ENCODE results near the gene ARHGAP10.

The ARHGAP10 gene

DNA sequence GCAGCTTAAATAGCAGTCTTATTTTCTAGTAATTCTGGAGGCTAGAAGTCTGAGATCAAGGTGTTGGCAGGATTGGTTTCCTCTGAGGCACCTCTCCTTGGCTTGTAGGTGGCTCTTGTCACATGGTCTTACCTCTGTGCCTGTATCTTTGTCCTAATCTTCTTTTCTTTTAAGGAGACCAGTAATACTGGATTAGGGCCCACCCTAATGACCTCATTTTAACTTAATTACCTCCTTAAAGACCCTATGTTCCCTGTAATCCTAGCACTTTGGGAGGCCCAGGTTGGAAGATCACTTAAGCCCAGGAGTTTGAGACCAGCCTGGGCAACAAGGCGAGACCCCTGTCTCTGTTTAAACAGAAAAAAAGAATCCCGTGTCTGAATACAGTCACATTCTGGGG lies 38.9 kb downstream of the ARHGAP10 start:
- DNase-seq = no peak

- no peak for DNase-seq
Measured at GRCh38 chr4:147772056-147772455, 40.2 kb downstream of the ARHGAP10 start.

DNA sequence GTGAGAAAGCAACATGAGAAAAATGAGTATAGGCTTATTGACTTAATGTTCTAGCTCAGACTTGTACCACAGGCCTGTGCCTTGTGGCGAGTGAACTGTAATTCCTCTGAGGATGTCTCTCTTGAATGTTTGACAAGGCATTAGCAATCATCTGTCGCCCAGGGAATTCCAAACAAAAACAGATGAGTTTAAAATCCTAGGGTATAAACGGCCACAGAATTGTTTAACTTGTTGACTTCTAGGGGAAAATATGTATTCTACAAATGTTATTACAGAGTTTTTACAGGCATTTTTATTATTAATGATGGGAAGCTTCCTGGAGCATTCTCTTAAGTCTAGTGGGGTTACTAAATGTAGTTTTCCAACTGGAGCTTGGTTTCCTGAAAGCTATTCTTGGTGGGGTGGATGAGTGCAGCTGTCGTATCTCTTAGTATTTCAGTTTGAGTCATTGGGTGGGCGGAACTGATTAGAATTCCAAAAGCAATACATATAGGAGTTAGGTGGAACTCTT lies 40.6 kb downstream of the ARHGAP10 start:
- DNase-seq = no peak

GRCh38 chr4:147773261-147774184 lies 41.6 kb downstream of the ARHGAP10 start:
- no peak for DNase-seq

DNA sequence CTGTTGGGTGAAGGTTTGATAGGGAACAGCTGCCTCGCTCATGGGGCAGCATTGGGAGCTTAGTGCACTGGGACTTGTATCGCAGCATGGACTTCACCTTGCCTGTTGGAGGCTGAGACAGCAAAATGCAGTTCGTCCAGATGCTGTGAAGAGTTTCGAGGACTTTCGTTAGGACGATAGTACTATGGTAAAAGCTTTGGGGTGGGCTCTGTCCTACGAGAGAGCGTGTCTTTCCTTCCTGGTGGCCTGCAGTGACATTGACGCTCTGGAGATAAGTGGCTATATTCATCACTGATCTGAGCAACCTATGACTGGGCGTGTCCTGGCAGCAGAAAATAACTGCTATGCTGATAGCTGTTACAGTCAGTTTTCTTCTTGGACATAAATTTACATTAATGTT lies 44.8 kb downstream of the ARHGAP10 start:
- no peak for DNase-seq

DNA sequence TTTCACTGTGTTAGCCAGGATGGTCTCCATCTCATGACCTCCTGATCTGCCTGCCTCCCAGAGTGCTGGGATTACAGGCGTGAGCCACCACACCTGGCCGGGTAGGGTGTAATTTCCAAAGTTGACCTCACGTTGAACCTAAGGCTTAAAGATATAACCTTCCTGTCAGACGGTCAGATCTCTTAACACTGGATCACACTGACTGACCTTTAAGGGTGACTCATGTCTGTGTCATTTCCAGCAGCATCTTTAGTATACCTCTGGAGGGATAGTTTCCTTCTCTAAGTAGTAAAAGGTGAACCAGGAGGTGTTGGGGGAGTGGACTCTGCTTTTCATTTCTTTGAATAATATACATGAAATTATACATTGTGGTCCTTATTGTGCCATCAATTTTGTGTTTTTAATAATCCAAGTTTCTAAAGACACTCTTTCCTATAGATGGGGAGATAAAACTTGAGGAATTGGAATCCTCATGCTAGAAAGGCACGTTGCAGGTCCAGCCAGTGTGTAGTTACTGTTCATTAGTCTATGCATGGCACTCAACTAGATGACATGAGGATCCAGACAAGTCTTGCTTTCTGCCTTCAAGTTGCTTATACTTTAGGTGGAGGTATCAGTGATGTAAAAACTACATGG lies 45.7 kb downstream of the ARHGAP10 start:
- no peak for DNase-seq

DNA sequence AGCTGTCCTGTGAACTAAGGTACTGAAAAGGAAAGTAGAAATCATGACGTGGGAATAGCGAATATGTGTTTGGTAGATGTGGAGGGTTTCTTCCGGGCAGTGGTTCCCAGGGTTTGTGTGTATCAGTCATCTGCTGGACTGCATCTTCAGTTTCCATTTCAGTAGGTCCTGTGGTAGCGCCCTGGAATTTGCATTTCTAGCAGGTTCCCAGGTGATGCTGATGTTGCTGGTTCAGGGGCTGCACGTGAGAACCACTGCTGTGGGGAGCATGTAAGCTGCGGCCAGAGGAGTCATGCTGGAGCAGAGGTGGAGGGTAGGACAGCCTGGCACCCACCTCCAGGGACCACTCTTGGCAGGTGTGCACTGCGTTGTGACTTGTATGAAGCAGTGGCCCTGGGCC lies 47.1 kb downstream of the ARHGAP10 start:
- DNase-seq = no peak

DNA sequence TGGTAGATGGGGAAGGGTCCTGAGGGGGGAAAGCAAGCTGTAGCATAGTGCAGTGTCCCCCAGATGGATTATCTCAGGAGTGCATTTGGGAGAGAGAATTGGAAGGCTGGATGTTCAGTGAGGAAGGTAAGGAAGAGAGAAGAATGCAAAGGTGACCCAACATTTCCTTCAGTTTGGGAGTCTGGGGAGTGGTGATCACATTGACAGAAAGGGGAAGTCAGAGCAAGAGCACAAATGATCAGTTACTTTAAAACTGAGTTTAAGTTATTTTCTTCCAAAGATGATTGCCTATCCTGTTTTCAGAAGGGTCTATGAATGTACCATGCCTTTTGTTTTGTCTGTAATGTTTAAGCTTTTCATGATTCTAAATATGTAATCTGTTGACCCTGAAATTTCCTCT lies 47.6 kb downstream of the ARHGAP10 start:
- no peak for DNase-seq

GRCh38 chr4:147780137-147780777 lies 48.4 kb downstream of the ARHGAP10 start:
- no peak for DNase-seq

GRCh38 chr4:147782087-147782781 lies 50.3 kb downstream of the ARHGAP10 start:
- no peak for DNase-seq

DNA sequence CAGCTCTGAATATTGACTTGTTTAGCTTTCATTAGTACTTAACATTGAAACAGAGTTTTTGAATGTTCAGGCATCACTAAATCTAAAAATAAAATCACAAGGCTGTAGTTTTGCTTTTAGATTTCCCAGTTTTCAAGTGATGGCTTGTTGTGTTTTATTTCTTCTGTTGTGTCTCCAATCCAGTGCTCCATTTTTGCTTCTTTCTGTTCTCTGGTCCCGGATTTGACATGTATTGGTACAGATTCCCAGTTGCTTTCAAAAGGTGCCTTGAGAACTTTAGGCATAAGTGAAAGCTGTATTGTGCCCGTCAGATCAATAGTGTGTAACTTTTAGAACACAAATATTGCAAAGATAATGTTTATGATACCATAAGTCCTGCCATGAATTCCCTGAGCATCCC lies 53.2 kb downstream of the ARHGAP10 start:
- no peak for DNase-seq

DNA sequence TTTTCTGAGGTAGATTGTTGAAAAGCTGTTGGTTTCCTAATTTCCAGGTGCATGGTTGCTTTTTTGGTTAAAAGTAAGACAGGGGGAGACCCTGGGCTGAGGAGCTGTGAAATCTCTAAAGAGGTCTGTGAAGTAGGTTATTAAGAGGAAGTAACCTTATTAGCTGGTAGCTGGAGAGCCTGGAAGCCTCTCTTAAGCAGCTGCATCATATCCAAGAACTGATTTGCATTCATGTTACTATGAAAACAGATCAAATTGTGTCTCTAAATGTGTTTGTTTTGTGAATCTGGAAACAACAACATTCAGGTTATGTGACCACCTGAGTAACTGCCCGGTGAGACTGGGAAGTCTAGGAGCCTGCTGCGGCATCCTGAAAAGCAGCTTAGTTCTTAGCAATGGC lies 54.1 kb downstream of the ARHGAP10 start:
- no peak for DNase-seq

DNA sequence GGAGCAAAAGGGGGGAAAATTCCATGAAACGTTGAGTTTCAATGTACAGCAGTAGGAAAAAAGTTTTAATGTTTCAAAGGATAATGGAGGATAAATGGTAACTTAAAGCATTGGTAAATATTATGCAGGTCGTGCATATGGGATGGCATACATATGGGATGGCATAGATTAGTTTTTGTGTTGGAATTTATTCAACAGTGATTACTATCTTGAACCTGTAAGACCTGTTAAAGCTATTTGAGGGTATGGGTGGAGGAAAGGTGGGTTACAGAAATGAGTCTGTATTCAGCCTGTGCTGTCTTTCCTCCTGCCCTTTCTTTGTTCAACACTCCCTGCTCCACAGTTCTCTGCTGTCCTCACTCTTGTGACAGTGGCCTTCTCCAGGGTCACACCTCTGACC lies 54.6 kb downstream of the ARHGAP10 start:
- no peak for DNase-seq

- no peak for DNase-seq
Measured at GRCh38 chr4:147787204-147787603, 55.3 kb downstream of the ARHGAP10 start.

DNA sequence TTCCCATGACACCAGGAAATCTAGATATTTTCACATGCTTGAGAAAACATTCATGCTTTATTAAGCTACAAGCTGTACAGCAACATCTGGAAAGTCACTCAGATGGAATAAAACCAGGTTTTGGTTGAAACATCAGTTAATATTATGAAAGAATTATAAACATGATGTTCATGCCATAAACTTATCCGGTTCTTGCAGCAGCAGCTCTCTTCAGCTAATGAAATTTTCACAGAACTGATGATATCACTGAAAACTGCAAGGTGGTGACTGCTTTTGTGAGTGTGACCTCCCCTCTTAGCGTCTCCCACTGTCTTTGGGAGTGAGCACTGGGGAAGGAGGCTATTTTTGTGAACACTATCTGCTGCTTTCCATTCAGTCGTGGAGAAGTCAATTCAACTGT lies 56.9 kb downstream of the ARHGAP10 start:
- no peak for DNase-seq

- no peak for DNase-seq
Measured at GRCh38 chr4:147789596-147789995, 57.7 kb downstream of the ARHGAP10 start.

DNA sequence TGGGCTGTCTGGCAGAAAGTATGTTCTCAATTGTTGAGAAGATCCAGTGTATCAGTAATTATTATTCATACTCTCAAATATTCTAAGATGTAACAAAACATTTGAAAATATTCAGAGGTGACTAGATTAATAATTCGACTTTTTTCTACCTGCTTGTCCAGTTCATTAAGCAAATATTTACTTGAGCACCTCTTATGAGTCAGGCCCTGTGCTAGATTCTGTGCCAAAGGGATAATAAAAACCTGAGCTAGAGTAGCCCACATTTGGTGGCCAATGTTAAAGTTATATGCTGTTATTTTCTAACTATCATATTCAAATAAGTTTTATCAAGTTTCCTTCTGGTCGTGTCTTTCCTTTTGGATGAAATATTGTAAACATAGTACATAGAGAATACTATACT lies 58.5 kb downstream of the ARHGAP10 start:
- no peak for DNase-seq

DNA sequence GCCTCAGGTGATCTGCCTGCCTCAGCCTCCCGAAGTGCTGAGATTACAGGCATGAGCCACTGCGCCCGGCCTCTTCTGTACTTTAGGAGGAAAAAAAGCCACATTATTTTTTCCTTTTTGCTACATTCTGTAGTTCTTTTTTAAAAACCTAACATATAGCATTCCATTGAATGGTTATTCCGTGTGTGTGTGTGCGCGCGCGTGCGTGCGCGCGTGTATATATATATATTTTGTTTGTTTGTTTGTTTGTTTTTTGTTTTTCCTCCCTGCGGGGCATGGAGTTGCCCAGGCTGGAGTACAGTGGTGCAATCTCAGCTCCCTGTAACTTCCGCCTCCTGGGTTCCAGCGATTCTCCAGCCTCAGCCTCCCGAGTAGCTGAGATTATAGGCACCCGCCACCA lies 59.5 kb downstream of the ARHGAP10 start:
- DNase-seq = no peak

- DNase-seq = no peak
Measured at GRCh38 chr4:147791865-147792264, 60.0 kb downstream of the ARHGAP10 start.

DNA sequence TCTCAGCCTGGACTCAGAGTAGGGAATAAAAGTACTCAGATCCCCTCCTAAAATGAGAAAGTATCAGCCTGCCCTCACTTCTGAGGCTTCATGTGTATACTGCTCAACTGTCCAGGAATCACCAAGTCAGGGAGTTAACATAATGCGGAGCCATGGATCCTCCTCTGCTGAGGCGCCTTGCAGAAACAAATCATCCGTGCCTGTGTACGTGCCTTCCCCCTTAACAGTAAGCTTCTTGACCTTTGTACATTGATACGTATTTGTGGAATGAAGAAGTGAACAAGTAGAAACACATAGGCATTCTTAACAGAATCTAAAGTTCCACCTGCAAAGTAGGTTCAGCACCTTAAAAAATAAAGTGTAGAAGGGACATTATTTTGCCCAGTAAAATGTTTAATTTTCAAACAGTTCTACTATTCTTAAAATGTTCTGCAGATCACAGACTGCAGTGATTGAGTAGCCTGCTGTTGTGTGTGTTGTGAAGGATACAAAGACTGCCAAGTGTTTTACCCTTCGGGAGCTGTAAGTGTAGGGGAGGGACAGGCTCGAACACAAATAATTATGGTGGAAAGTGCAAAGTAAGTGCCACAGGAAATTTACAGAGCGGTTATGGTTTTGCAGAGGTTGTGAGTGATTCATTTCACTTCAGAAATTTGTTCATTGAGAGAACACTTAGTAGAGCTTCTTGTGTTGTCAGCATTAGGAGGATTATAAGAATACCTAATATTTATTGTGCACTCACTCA lies 61.9 kb downstream of the ARHGAP10 start:
- no peak for DNase-seq

DNA sequence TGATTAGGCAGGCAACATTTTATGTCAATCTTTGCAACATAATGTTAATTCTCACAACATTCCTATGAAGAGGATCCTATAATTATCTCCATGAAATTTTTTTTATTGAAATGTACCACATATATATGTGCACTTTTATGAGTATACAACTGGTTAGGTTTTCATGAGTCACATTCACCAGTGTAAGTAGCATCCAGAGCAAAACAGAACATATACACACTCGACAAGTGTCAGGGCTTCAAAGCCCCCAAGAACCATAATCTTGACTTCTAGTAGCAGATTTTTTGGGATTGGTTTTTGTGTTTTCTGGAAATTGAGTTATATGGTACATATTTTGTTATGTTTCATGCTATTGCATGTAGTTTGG lies 62.4 kb downstream of the ARHGAP10 start:
- DNase-seq = no peak

DNA sequence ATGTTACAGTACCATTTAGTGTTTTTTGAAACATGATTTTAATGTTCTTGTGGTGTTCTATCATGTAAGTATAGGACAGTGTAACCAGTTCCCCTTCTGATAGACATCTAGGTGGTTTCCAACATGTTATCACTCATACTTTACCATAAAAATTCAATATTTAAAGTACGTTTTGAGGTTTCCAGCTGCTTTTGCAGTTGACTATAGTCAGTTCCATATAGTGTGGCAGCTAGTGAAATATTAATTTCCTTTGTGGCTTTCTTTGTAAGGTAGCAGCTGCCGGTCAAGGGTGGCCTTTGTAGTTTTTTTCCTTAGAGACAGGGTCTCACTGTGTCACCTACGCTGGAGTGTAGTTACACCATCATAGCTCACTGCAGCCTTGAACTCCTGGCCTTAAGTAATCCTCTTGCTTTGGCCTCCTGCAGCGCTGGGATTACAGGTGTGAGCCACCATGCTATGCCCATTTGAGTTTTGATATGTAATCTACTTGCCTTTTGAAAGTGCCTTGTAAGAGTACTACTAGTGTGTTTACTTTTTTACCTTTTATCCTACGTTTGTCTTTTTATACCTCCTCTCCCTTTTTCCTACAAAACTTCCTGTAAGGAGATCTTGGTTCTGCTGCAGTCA lies 63.0 kb downstream of the ARHGAP10 start:
- no peak for DNase-seq
